ENCODE results near the gene CCDC66.

Gene CCDC66

DNA sequence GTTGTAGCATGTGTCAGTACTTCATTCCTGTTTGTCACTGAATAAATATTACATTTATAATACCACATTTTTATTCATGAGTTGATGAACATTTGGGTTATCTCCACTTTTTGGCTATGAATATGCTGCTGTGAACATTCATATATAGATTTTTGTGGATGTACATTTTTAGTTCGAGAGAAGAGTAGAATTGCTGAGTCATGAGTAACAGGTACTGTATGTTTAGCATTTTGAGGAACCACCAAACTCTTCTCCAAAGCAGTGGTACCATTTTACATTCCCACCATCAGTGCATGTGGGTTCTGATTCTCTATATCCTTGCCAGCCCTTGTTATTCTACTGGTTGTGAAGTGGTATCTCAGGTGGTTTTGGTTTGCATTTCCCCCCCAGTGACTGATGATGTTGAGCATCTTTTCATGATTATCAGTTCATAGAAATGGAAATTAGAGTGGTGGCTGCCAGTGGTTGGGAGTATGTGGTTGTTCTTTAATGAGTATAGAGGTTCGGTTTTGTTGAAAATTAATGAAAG lies 59.6 kb downstream of the CCDC66 start:
- intact Hi-C loops (cut with DNase I), result no loop called here
- DNase-seq, result no peak

DNA sequence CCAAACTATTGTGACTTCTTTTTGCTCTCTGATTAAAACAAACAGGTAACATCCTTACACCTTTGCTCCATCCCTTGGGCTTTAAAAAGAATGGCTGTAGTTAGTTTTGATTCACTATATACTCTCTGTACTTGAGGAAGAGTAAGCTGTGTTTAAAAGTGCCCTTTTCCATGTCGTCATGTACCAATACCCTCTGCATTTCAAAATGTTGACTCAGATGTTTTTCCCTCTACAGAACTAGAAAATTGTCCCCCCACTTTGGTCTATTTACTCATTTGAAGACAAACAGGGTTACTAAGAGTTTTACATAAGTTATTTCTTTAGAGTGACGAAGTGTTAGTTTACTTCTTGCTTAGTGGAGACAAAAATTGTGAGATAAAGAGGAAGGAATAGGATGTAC lies 63.4 kb downstream of the CCDC66 start:
- intact Hi-C loops (cut with DNase I), result no loop called here
- DNase-seq, result no peak

DNA sequence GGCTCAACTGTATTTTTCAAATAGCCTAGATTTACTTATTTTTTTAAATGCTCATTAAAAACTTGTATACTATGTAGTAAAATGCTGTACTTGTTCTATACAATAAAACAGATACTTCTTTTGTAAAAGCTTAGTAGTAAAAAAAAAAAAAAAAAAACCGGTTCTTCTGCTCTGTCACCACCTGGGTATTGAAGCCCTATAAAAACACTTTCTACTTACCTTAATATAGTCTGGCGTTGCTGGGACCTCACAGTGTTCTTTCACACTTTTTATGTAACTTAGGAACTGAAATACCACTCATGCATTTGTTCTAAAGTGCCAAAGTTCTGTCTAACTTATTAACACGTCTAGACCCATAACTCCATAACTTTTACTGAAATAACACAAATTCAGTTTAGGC lies 64.7 kb downstream of the CCDC66 start:
- no peak for DNase-seq
- intact Hi-C loops (cut with DNase I), result no loop called here

DNA sequence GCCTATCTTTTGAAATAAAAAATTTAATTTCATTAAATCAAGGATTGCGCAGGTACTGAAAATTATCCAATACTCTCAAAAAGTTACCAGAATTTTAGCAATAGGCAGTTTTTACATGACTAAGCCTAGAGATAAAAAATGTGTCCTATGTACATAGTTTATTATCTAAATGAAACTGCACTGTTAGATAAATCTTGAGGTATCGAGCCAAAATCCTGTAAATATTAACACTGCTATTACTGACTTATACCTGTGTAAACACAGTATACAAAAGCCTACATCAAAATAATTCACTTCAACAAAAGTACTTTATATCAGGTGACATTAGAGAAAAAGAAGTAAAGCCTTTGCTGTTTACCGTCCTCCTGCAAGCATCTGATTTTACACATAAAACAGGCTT lies 65.4 kb downstream of the CCDC66 start:
- intact Hi-C loops (cut with DNase I), result no loop called here

DNA sequence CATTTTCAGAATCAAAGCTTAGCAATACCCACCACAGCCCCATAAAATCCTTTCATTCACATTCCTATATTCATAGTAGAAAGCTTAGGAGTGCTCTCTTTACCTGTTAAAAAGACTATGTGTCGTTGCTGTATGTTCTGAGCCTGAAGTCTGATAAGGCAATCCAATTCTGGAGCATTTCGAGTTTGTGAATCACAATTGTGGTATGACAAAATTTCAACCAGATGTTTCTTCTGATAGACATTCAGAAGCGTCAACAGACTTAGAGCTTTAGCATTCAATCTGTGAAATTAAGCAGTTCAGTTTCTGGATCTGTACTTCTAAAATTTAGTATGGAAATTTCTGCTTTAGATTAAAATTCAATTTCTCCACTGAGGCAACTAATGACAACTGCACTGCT lies 67.8 kb downstream of the CCDC66 start:
- DNase-seq, result no peak
- intact Hi-C loops (cut with DNase I), result no loop called here

More for the DNA sequence above, 65.4 kb downstream of the CCDC66 start:
- DNase-seq, result no peak

DNA sequence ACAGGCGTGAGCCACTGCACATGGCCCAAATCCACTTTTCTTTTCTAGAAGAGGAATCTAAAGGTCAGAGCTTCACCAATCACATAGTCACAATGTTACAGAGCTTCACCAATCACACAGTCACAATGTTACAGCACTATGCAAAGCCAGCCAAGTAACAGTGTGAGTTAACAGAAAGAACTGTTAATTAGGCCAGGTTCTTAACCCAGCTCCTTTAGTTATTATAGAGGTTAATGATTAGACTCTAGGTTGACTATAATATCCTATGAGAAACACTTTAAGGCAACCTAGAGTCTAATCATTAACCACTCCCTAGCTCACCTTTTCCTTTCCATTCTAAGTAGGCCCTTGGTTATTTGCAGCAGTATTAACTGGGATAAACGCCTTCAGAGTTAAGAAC lies 72.1 kb downstream of the CCDC66 start:
- no peak for DNase-seq
- intact Hi-C loops (cut with DNase I), result no loop called here

DNA sequence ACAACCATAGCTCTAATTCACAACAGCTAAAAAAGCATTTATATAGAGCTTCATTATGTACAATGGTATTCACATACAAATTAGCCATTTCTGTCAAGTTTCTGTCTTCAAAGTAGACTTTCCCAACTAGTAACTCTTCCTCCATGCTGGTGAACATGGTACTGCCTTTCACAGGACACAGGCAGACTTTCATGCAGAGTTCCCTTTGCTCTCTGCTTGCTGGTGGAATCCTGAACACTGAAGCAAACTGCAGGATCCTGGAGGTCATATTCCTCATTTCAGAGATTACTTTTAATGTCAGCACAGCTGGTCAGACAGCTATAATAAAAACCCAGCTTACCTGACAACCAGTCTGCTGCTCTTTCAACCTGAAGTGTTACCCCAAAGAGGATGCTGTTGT lies 72.5 kb downstream of the CCDC66 start:
- no peak for DNase-seq
- intact Hi-C loops (cut with DNase I), result no loop called here

DNA sequence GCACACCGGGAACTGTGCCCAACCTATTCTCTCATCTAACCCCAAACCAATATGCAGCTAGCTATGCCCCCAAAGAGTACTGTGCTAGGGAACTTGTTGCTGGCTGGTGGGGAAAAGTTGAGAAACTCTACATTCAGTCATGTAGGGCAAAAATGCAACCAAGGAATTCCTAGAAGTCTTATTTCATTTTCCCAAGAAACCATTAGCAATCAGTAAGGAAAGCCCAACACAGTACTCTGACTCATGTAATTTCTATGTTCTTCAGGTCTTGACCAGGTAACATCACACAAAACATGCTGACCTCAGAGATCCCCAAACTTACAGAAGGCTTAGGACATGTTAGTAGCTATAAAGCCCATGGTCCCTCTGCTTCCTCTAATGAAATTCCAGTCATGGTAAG lies 74.0 kb downstream of the CCDC66 start:
- intact Hi-C loops (cut with DNase I), result no loop called here
- no peak for DNase-seq

DNA sequence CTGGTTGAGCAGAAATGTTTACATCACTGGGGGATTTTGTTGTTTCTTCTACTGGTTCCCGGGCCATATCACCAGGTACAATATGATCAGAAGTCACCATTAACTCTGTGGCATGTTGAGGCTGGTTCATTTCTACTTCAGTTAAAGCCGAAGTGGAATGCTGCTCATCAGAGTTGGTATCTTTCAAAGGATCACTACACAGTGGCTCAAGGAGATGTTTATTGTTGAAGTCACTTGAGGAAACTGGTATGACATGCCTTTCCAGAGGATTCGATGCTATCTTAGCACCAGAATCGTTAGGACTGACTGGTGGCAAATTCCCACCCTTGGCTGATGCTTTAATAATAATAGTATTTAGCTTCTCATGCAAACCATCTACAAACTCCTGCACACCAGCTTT lies 76.2 kb downstream of the CCDC66 start:
- no peak for DNase-seq
- intact Hi-C loops (cut with DNase I), result no loop called here

DNA sequence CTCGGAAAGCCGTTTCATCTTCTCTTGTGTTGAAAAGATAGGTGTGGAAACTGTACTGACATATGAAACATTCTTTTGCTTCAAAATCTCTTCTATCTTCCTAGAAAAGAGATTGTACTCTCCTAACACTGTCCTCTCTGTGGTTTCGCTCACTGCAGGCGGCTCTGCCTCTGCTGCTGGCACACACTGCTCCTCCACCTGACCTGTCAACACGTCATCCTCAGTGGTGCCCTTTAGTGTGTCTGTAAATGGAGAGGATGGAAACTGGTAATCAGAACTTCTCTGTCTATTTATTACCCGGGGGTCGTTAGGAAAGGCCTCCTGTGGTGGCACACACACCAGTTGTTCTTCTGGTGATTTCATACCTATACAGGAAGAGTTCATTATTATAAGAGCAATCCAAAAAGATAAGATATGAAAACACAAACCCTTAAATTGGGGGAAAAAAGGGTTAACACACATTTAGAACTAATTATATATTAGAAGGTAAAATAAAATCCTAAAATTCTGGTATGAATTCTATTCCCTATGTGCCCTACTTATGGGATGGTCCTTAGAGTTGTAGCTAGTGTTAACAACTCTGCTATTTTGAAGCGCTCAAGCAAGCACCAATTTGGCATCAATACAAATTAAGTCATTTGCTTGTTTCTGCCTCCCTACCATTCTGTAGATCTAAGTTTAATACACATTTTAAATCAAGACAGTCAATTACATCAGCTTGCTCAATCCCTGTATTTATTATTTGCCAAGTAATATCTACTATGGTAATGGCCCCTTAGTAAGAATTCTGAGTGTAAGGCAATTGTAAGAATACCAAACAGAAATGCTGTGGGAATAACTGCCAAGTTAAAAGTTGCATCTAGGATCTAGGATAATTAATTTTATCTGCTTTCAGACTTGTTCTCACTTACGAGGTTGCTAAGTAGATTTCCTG lies 76.9 kb downstream of the CCDC66 start:
- DNase-seq, result no peak
- intact Hi-C loops (cut with DNase I), result no loop called here

DNA sequence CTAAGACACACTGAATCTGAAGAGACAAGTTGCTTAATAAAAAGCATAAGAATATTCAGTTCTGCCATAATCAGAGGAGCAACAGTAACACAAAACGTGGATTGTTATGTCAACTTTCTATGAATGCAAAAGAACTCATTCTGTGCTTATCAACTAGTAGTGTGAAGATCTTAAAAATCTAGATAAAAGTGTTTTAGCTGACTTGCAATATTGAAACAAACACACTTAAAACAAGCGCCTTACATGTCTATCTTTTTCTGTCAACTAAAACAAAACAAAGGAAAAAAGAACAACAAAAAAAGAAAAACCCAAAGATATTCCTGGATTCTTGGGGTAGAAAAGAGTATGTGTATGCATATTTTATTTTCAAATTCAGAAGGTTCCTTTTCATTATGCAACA lies 88.4 kb downstream of the CCDC66 start:
- DNase-seq, result no peak
- intact Hi-C loops (cut with DNase I), result no loop called here

DNA sequence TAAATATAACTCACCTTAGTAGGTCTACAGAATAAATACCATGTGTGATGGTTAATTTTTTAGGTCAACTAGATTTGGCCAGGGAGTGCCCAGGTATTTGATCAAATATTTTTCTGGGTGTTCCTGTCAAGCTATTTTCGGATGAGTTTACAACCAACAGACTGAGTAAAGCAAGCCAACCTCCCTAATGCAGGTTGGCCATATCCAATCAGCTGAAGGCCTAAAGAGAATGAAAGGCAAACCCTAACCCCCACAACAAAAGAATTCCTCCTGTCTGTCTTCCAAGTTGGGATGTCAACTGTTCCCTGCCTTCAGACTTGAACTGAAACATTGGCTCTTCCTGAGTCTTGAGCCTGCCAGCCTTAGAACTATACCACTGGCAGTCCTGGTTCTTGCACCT lies 97.5 kb downstream of the CCDC66 start:
- intact Hi-C loops (cut with DNase I), result no loop called here

DNA sequence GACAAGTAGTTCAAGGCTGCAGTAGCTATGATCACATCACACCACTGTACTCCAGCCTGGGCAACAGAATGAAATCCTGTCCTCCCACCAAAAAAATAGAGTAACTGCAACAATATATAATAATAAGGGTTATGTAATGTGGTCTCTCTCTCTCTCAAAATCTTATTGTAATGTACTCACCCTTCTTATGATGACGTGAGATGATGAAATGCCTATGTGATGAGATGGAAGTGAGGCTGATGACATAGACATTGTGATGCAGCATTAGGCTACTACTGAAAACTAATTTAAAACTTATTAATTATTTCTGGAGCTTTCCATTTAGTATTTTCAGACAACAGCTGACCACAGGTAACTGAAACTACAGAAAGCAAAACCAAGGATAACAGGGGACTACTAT lies 98.7 kb downstream of the CCDC66 start:
- DNase-seq, result no peak
- intact Hi-C loops (cut with DNase I), result no loop called here

More for the DNA sequence above, 97.5 kb downstream of the CCDC66 start:
- no peak for DNase-seq

DNA sequence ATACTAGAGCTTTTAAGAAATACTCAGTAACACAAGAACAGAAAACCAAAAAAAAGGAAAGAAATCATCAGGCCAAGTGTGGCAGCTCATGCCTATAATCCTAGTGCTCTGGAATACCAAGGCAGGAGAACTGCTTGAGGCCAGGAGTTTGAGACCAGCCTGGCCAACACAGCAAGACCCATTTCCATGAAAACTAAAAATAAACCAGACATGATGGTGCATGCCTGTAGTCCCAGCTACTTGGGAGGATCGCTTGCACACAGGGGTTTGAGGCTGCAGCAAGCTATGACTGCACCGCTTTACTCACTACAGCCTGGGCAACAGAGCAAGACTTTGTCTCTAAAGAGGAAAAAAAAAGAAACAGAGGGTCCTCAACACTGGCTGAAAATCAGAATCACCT lies 107.8 kb downstream of the CCDC66 start:
- no peak for DNase-seq
- intact Hi-C loops (cut with DNase I), result no loop called here

DNA sequence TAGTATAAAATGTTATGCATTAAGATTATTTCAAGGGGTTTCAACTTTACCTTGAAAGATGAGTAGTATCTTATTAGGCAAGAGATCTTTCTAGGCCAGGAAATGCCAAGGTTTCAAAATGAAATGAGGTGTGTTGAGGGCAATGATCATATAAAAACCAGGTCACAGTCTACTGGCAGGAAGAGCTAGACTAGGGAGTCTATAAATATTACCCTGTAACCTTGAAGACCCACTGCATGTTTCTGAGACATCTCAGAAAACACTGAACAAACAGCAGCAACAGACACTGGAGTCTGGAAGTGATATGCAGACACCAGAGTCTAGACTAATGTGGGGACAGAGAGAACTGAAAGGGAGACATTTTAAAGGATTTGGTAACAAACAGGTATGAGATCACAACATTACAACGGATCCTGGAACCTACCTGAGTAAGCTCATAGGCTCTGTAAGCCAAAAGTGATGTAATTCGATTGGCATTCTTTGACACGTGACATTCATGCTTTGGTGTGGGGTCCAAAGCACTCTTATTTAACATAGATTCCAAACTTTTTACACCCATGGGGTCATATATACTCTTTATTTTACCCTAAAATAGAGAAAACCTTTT lies 111.1 kb downstream of the CCDC66 start:
- intact Hi-C loops (cut with DNase I), result no loop called here

More for the DNA sequence above, 111.1 kb downstream of the CCDC66 start:
- DNase-seq, result no peak

Data from posterior cingulate gyrus (tissue), 11 donors.